IPS-11a (cell line): ENCODE results near the gene BCAS1.

ENCODE experiments used
- H3K4me3 ChIP-seq: one replicate; pipeline ENCODE4 v1.5.1; 2013; ENCODE audit warnings: low read depth, low read length, control low read depth

The BCAS1 gene

GRCh38 chr20:54103067-54103761, 32.8 kb upstream of the BCAS1 start:
- H3K4me3 ChIP-seq: no peak overlapping the region

DNA sequence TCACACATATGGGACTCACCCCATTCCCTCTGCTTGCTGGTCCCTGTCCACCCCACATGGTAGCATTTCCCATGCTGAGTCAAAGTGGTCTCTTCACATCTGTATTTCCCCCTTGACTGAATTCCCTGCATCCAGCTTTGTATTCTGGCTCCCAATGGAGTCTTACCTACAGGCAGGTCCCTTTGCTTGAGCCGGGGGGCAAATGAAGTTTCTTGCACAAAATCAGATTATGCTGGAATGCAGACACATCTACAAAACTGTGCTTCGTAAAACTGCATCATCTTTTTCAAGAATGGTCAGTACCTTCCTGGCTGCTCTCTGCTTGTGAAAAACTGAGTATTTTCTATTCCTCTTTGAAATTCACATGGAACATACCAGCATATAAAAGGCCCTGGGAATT, 32.1 kb upstream of the BCAS1 start:
- no peak overlapping the region for H3K4me3 ChIP-seq

DNA sequence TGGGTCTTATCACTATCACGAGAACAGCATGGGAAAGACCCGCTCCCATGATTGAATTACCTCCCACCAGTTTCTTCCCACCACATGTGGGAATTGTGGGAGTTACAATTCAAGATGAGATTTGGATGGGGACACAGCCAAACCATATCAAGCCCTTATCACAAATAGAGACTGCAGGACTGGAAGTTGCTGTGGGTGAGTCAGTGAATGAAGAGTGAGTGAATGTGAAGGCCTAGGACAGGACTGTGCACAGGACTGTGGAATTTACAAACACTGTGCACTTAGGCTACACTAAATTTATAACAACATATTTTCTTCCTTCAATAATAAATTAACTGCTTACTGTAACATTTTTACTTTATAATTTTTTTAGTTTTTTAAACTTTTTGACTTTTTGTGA, 30.2 kb upstream of the BCAS1 start:
- H3K4me3 ChIP-seq: no peak overlapping the region

DNA sequence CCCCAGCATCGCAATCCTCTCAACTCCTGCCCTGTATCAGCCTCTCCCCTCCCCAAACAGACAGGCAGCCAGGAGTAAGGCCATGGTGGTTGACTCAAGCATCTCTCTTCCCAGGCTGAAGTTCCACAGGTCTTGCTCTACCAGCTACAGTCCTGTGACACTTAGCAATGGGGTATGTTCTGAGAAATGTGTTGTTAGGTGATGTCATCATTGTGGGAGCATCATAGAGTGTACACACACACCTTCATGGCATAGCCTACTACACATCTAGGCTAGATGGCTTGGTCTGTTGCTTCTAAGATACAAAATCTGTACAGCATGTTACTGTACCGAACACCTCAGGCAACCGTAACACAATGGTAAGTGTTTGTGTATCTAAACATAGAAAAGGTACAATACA, 29.5 kb upstream of the BCAS1 start:
- H3K4me3 ChIP-seq: no peak overlapping the region

DNA sequence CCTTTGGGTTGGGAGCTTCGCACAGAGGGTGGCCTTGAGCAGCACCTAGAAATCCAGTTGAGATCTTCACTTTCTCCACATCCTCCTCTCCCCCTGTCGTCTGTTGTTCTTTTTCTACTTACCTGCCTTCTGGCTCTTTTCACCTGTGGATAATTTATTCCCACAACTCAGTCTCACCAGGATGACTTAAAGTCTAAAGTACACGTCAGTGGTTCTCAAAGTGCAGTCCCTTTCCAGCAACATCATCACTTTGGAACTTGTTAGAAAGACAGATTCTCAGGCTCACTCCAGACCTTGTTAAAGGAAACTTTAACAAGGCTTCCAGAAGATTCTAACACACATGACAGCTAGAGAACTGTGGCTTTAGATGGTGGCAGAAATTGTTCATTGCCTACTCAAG, 27.7 kb upstream of the BCAS1 start:
- no peak overlapping the region for H3K4me3 ChIP-seq

- no peak overlapping the region for H3K4me3 ChIP-seq
Observed at GRCh38 chr20:54097236-54097529, 26.8 kb upstream of the BCAS1 start.

DNA sequence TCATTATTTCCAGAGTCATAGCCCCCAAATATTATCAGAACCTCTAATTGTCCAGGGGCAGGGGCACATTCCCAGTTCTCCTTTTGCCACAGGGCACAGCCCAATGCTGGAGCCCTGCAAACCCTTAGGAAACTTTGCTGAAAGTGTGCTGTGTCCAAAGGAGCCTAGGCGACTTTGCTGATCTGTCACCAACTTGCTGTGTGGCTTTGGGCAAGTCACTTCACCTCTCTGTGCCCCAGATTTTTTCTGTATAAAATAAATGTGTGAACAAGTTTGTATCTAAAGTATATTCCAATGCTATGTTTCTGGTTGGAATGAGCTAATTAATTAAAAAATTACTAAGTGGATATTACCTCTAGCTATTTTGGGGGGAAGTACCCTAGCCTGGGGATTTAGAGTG, 25.4 kb upstream of the BCAS1 start:
- no peak overlapping the region for H3K4me3 ChIP-seq

GRCh38 chr20:54094268-54094580, 23.8 kb upstream of the BCAS1 start:
- no peak overlapping the region for H3K4me3 ChIP-seq

DNA sequence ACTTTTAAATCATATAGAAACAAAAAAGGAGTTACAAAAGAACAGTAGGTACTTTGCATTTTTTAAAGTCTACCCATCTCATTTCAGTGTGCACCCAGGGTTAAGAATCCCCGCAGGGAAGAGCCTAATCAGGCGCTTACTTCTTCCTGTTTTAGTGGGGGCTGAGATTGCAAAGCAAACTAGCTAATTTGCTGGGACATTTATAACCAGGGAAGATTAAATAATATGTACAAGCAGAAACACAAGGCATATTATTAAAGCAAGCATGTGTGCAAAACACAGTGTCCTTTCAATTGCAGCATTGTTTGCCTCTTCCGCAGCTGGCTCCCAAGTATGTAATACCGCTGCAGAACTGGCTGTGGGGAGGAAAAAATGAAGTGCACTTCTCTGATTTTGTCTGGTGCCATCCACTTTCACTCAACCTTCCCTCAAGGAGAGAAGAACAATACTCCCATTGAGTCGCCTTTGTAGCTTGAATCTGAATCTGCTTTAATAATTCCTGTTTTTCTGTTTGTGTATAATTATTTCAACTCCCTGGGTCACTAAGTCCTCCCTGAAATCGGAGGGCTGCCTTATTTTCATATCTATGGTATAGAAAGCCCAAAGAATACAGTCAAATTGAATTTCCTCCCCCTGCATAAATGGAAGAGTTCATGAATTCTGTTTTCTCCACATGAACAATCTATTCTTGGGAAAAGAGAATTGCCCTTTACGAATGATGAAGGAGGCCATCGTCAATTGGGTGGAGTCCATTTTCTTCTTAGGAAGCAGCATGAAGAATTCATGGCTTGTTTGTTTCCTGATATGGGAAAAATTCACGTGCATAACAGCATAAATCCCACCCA, 23.3 kb upstream of the BCAS1 start:
- no peak overlapping the region for H3K4me3 ChIP-seq

GRCh38 chr20:54092021-54092420, 21.6 kb upstream of the BCAS1 start:
- H3K4me3 ChIP-seq: no peak overlapping the region

GRCh38 chr20:54091120-54091480, 20.7 kb upstream of the BCAS1 start:
- H3K4me3 ChIP-seq: no peak overlapping the region

DNA sequence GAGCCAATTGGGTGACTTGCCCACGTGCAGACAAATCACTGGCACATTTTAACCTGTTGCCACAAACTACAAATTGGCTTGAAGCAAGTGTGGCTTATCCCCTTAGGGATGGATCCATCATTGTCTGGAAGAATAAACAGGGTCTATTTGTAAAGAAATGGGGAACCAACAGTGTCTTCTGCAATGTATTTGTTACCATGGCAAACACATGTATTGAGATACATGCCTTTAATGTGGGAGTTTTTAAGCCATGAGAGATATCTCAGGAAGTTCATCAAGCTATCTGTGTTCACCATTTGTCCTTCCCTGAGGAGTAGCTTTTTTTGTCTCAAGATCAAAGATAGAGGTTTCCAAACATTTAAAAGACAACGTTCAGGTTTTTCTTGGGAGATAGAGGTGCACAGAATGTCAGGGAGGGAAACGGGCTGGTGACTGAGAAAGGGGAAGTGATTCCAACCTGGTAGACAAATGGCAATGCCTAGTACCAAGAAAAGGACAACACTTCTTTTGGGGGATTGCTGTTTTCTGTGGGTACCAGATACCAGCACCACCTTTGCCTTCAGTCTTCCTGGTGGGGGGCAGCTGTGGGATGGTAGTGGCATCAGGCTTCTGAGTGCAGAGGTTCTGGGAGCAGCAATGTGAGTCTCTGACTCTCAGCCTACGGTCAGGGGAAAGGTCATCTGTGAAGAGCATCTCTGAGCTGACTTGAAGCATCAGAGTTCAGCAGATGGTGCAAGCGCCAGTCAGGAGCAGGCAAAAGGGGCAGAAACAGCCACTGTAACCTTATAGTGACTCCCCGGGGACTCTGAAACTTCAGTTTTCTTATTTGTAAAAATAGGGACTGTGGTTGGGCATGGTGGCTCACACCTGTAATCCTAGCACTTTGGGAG, 20.1 kb upstream of the BCAS1 start:
- H3K4me3 ChIP-seq: no peak overlapping the region

DNA sequence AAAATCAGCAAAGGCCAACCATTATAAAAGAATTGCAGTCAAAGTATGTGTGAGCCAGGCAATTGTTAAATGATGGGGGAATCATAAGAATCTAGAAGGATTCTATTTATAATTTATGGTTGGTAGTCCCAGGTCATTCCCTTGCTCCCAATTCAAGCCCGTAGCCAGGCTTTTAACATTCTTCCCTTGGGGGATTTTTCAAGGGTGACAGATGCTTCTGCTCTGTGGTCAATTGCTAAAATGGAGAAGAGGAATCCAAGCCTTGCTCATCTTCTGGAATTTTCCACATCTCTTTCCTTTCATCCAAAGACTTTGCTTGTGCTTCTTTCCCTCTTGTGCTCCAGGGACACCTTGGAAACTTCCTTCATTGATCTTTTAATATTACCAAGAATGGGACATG, 18.0 kb upstream of the BCAS1 start:
- H3K4me3 ChIP-seq: no peak overlapping the region

DNA sequence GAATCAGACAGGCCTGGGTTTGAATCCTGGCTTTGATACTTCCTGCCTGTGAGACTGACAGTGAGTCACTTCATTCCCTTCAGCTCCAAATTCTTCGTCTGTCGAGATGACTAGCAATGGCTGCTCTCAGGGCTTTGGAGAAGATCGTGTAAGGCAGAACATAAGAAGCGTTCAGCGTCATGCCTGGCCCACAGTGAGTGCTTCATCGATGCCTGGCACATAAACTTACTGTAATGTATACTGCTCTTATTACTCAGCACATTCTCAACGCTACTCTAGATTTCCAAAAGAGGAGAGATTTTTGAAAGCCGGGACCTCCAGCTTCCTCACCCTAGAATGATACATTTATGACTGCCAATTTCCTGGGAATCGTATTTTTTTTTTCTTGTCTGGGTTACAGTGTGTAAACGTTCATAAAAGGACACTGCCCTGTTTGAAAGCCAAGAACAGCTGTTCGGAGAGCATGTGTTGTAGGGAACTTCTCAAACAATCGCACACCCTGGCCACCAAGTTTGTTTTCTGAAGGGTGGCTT, 16.2 kb upstream of the BCAS1 start:
- no peak overlapping the region for H3K4me3 ChIP-seq

- no peak overlapping the region for H3K4me3 ChIP-seq
Observed at GRCh38 chr20:54085910-54086309, 15.5 kb upstream of the BCAS1 start.

DNA sequence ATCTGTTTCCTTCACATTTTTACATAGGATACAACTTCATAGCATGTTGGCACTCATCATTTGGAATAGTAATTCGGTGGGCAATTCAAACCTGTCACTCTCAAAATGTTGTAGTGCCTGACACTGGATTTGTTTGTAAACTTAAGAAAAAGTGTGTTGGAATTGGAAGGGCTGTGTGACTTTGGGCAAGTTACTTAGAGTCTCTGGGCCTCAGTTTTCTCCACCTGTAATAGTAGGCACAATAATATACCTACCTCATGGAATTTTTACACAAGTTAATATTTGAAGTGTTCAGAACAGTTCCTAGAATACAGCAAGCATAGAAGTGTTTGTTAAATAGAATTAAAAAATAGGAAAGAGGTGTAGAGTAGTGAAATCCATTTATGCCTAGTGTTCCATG, 15.0 kb upstream of the BCAS1 start:
- no peak overlapping the region for H3K4me3 ChIP-seq

- H3K4me3 ChIP-seq: no peak overlapping the region
Observed at GRCh38 chr20:54084727-54085388, 14.5 kb upstream of the BCAS1 start.

GRCh38 chr20:54084193-54084592, 13.8 kb upstream of the BCAS1 start:
- H3K4me3 ChIP-seq: no peak overlapping the region

GRCh38 chr20:54083459-54083858, 13.1 kb upstream of the BCAS1 start:
- H3K4me3 ChIP-seq: no peak overlapping the region

DNA sequence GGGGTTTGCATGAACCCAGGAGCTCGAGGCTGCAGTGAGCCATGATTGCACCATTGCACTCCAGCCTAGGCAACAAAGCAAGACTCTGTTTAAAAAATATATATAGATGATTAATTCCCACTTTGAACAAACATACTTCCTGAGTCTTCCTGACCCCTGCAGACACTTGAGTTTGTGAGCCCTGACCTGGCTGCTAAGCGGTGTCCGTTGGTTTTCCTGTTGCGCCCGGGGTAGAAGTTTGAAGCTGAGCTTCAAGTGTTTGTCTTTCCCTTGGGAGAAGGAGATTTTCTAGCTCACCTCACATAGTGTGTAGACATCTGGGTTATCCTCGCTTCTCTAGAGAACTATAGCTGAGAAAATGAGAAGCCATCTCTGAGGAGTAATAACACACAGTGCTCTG, 11.7 kb upstream of the BCAS1 start:
- no peak overlapping the region for H3K4me3 ChIP-seq

GRCh38 chr20:54079652-54080051, 9.3 kb upstream of the BCAS1 start:
- no peak overlapping the region for H3K4me3 ChIP-seq
